HepG2 (cell line): ENCODE results near the gene TRIM72. TPM values are rescaled to one million over a fixed set of nuclear protein-coding genes. Genes with fewer than 3 reads are reported as not detected.

Source experiments
- AHR ChIP-seq: IDR thresholded peaks from 2 replicates; pipeline ENCODE4 v1.6.1; 2018; ENCODE audit warnings: missing genetic modification reagents, missing compliant biosample characterization
- ASH2L ChIP-seq: fragments of 300-600, 200-600 bp; sonication (generic); IDR thresholded peaks from 2 replicates; pipeline ENCODE4 v1.7.0; 2017; ENCODE audit warnings: low read depth, mild to moderate bottlenecking, moderate library complexity, mixed read lengths, low read length; ENCODE audit not compliant: insufficient read length
- ATRX ChIP-seq: sonication (generic); formaldehyde crosslinking; IDR thresholded peaks from 2 replicates; pipeline ENCODE4 v1.4.0; 2020; ENCODE audit warnings: missing genetic modification reagents, borderline replicate concordance
- BRD4 ChIP-seq: sonication (generic); formaldehyde crosslinking; IDR thresholded peaks from 2 replicates; pipeline ENCODE4 v1.4.0; 2020; ENCODE audit warnings: missing genetic modification reagents
- FOXK1 ChIP-seq: sonication (generic); formaldehyde crosslinking; IDR thresholded peaks from 2 replicates; pipeline ENCODE4 v1.4.0; 2020; ENCODE audit warnings: low read depth, missing genetic modification reagents, borderline replicate concordance
- KDM5B ChIP-seq: sonication (generic); formaldehyde crosslinking; IDR thresholded peaks from 2 replicates; pipeline ENCODE4 v1.4.0; 2020; ENCODE audit warnings: missing genetic modification reagents, mild to moderate bottlenecking, borderline replicate concordance
- MBD4 ChIP-seq: IDR thresholded peaks from 2 replicates; pipeline ENCODE4 v1.6.1; 2012; ENCODE audit warnings: low read length, inconsistent platforms, borderline replicate concordance
- PAWR ChIP-seq: sonication (generic); formaldehyde crosslinking; IDR thresholded peaks from 2 replicates; pipeline ENCODE4 v1.4.0; 2020; ENCODE audit warnings: missing genetic modification reagents, mild to moderate bottlenecking, borderline replicate concordance
- PCBP2 ChIP-seq: fragments of 200-400 bp; formaldehyde crosslinking; optimal IDR thresholded peaks from 2 replicates; pipeline ENCODE3; 2018; ENCODE audit warnings: low read length, low read depth; ENCODE audit not compliant: poor library complexity, severe bottlenecking
- PHF5A ChIP-seq: IDR thresholded peaks from one replicate; pipeline ENCODE4 v1.6.1; 2018; ENCODE audit warnings: low read depth, missing genetic modification reagents; ENCODE audit not compliant: unreplicated experiment
- ZBTB42 ChIP-seq: sonication (generic); formaldehyde crosslinking; IDR thresholded peaks from 2 replicates; pipeline ENCODE4 v1.5.0; 2020; ENCODE audit warnings: mild to moderate bottlenecking, missing genetic modification reagents
- ZFX ChIP-seq: sonication (generic); formaldehyde crosslinking; IDR thresholded peaks from 2 replicates; pipeline ENCODE4 v1.4.0; 2020; ENCODE audit warnings: mild to moderate bottlenecking, low read depth, missing genetic modification reagents, moderate library complexity
- ZNF329 ChIP-seq: sonication (generic); formaldehyde crosslinking; IDR thresholded peaks from 2 replicates; pipeline ENCODE4 v1.9.0; 2021; ENCODE audit warnings: low read depth, mild to moderate bottlenecking, missing genetic modification reagents
- ZNF333 ChIP-seq: sonication (generic); formaldehyde crosslinking; IDR thresholded peaks from 2 replicates; pipeline ENCODE4 v1.4.0; 2020; ENCODE audit warnings: mild to moderate bottlenecking, missing genetic modification reagents, borderline replicate concordance
- ZNF33A ChIP-seq: sonication (generic); formaldehyde crosslinking; IDR thresholded peaks from 2 replicates; pipeline ENCODE4 v1.5.1; 2020; ENCODE audit warnings: missing genetic modification reagents, mild to moderate bottlenecking, moderate library complexity, borderline replicate concordance
- ZNF441 ChIP-seq: sonication (generic); formaldehyde crosslinking; IDR thresholded peaks from 2 replicates; pipeline ENCODE4 v1.7.0; 2021; ENCODE audit warnings: missing genetic modification reagents, borderline replicate concordance
- ZNF556 ChIP-seq: sonication (generic); formaldehyde crosslinking; IDR thresholded peaks from 2 replicates; pipeline ENCODE4 v1.4.0; 2020; ENCODE audit warnings: mild to moderate bottlenecking, missing genetic modification reagents, borderline replicate concordance
- ZNF749 ChIP-seq: sonication (generic); formaldehyde crosslinking; IDR thresholded peaks from 2 replicates; pipeline ENCODE4 v1.8.0; 2022; ENCODE audit warnings: mild to moderate bottlenecking, missing genetic modification reagents, moderate library complexity, borderline replicate concordance
- polyA plus RNA-seq, 8 experiments: library from polyadenylated mRNA; depleted of rRNA in 3 of 8; stranded (reverse) in 7 of 8; unstranded in 1 of 8; fragments of >200 nt; fragmentation: Illumina TruSeq in 4 of 8; extraction: Trizol in 4 of 8; gene quantifications; 2 replicates each; pipeline versions ENCODE4 v1.2.1 to v1.2.3, GENCODE V29; 2011 to 2016; ENCODE audit warnings: low read depth in 4 of 8, missing spikeins in 1 of 8, mixed read lengths in 1 of 8; ENCODE audit not compliant: insufficient read depth in 1 of 8
- total RNA-seq, 5 experiments: library from RNA; depleted of rRNA; stranded (reverse); fragments of >200 nt; fragmentation: Illumina TruSeq; extraction: Trizol; gene quantifications; 2 replicates each; pipeline ENCODE4 v1.2.3, GENCODE V29; 2016; ENCODE audit warnings: low read depth in 1 of 5
- TF ChIP-seq, protein P1 (sequence below): sonication (generic); formaldehyde crosslinking; IDR thresholded peaks from 2 replicates; pipeline ENCODE4 v1.5.1; 2020; ENCODE audit warnings: missing genetic modification reagents, mild to moderate bottlenecking, borderline replicate concordance
- TF ChIP-seq, protein P2 (sequence below): sonication (generic); formaldehyde crosslinking; IDR thresholded peaks from 2 replicates; pipeline ENCODE4 v1.4.0; 2020; ENCODE audit warnings: mild to moderate bottlenecking, missing genetic modification reagents
- TF ChIP-seq, protein P3 (sequence below): IDR thresholded peaks from 2 replicates; pipeline ENCODE4 v1.6.1; 2016; ENCODE audit warnings: mild to moderate bottlenecking, missing biosample characterization, missing genetic modification reagents
- TF ChIP-seq, protein P4 (sequence below): sonication (generic); formaldehyde crosslinking; IDR thresholded peaks from 2 replicates; pipeline ENCODE4 v1.4.0; 2020; ENCODE audit warnings: missing genetic modification reagents, borderline replicate concordance

Gene TRIM72
- total and polyA plus RNA-seq, 2 of the 13 experiments (the other 11 are each of a cell fraction or from before 2014, with no cell fraction given) = not detected

DNA sequence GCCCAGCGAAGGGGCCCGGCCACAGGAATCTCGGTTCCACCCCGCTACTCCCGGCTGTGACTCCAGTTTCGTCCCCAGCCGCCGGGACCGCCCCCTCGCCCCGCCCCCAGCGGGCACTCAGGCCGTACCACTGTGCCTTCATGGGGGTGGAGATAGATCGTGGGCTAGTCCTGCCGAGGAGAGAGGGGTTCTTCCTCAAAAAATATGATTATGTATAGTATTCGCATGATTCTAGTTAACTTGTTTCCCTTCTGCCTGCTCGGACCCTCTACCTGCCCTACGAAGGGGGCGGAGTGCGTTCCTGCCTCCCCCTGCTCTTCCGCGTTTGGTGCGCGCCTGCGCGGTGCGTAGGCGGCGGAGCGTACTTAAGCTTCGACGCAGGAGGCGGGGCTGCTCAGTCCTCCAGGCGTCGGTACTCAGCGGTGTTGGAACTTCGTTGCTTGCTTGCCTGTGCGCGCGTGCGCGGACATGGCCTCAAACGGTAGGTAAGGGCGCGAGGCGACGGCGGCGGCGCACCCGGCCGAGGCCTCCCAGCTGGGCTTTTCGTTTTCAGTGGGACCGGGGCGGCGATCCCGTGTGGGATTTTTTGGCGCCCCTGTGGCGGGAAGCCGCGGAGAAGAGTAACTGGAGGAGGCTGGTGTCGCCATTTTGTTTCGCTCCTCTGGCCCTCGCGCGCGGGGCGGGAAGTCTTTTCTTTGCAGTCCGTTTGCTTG is 34.0 kb upstream of the TRIM72 start, which contains the start of gene FUS (continued):
- TF ChIP-seq, protein P1, sequence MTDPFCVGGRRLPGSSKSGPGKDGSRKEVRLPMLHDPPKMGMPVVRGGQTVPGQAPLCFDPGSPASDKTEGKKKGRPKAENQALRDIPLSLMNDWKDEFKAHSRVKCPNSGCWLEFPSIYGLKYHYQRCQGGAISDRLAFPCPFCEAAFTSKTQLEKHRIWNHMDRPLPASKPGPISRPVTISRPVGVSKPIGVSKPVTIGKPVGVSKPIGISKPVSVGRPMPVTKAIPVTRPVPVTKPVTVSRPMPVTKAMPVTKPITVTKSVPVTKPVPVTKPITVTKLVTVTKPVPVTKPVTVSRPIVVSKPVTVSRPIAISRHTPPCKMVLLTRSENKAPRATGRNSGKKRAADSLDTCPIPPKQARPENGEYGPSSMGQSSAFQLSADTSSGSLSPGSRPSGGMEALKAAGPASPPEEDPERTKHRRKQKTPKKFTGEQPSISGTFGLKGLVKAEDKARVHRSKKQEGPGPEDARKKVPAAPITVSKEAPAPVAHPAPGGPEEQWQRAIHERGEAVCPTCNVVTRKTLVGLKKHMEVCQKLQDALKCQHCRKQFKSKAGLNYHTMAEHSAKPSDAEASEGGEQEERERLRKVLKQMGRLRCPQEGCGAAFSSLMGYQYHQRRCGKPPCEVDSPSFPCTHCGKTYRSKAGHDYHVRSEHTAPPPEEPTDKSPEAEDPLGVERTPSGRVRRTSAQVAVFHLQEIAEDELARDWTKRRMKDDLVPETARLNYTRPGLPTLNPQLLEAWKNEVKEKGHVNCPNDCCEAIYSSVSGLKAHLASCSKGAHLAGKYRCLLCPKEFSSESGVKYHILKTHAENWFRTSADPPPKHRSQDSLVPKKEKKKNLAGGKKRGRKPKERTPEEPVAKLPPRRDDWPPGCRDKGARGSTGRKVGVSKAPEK (CRISPR knock-in tag) = no peak
- peak; percentile 12; the same call in 1 of the 2 replicates for TF ChIP-seq ZNF749 (CRISPR knock-in tag)
- TF ChIP-seq ZNF441 (CRISPR knock-in tag) = peak; percentile 75; the same call in 1 of the 2 replicates
- peak; percentile 95 for TF ChIP-seq ASH2L
- no peak for TF ChIP-seq PHF5A (CRISPR knock-in tag)
- no peak; the same call in 1 of the 2 replicates for TF ChIP-seq ATRX (CRISPR knock-in tag)
- TF ChIP-seq, protein P2, sequence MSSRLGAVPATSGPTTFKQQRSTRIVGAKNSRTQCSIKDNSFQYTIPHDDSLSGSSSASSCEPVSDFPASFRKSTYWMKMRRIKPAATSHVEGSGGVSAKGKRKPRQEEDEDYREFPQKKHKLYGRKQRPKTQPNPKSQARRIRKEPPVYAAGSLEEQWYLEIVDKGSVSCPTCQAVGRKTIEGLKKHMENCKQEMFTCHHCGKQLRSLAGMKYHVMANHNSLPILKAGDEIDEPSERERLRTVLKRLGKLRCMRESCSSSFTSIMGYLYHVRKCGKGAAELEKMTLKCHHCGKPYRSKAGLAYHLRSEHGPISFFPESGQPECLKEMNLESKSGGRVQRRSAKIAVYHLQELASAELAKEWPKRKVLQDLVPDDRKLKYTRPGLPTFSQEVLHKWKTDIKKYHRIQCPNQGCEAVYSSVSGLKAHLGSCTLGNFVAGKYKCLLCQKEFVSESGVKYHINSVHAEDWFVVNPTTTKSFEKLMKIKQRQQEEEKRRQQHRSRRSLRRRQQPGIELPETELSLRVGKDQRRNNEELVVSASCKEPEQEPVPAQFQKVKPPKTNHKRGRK = no peak
- no peak; the same call in none of the 2 replicates for TF ChIP-seq ZNF33A (CRISPR knock-in tag)
- TF ChIP-seq PAWR = peak; percentile 68; the same call in 1 of the 2 replicates
- TF ChIP-seq MBD4 = no peak
- TF ChIP-seq ZNF329 (CRISPR knock-in tag) = peak; percentile 68
- TF ChIP-seq ZNF333 (CRISPR knock-in tag) = peak; percentile 89
- peak; percentile 97 for TF ChIP-seq ZFX
- peak; percentile 95 for TF ChIP-seq BRD4 (CRISPR knock-in tag)
- peak; percentile 76; the same call in 1 of the 2 replicates for TF ChIP-seq ZBTB42
- 0 out of 2 replicates have a peak, but pooled peaks have one; percentile 42 for TF ChIP-seq ZNF556 (CRISPR knock-in tag)
- TF ChIP-seq FOXK1 (CRISPR knock-in tag) = peak; percentile 85
- TF ChIP-seq, protein P3, sequence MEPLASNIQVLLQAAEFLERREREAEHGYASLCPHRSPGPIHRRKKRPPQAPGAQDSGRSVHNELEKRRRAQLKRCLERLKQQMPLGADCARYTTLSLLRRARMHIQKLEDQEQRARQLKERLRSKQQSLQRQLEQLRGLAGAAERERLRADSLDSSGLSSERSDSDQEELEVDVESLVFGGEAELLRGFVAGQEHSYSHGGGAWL (CRISPR knock-in tag) = peak; percentile 73
- TF ChIP-seq, protein P4, sequence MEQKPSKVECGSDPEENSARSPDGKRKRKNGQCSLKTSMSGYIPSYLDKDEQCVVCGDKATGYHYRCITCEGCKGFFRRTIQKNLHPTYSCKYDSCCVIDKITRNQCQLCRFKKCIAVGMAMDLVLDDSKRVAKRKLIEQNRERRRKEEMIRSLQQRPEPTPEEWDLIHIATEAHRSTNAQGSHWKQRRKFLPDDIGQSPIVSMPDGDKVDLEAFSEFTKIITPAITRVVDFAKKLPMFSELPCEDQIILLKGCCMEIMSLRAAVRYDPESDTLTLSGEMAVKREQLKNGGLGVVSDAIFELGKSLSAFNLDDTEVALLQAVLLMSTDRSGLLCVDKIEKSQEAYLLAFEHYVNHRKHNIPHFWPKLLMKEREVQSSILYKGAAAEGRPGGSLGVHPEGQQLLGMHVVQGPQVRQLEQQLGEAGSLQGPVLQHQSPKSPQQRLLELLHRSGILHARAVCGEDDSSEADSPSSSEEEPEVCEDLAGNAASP (CRISPR knock-in tag) = peak; percentile 83
- TF ChIP-seq KDM5B (CRISPR knock-in tag) = peak; percentile 67; the same call in 1 of the 2 replicates
- TF ChIP-seq AHR (CRISPR knock-in tag) = peak; percentile 88
- TF ChIP-seq PCBP2 = no peak
